Skeletal muscle cell (primary cell): ENCODE results near the gene ARRB1.
"Not testable (repeated sequence)": the region's sequence is repeated elsewhere in the genome, so short reads cannot be mapped to it uniquely, and the experiment has no call there.

Experiments used
- DNase-seq: peaks from one replicate; pipeline ENCODE4 v3.0.0-alpha.2; 2010; ENCODE audit warnings: low read depth
- H3K4me3 ChIP-seq: 2 replicates; pipeline ENCODE4 v1.5.1; 2011; ENCODE audit warnings: low read depth, mild to moderate bottlenecking, control low read depth, low read length, moderate library complexity

Gene ARRB1

GRCh38 chr11:75351541-75351790, at the start of gene ARRB1:
Gene ARRB1, minus strand, starts transcription at chr11:75351661. Its CDS starts 54 bp downstream, at chr11:75351607.
- no peak for DNase-seq

GRCh38 chr11:75400146-75400865, 48.8 kb upstream of the ARRB1 start:
- no peak for DNase-seq
- H3K4me3 ChIP-seq, result peak overlapping the region; percentile 99

More at GRCh38 chr11:75351541-75351790, at the start of gene ARRB1:
- peak within 1 kb of the TSS; percentile 65 for H3K4me3 ChIP-seq

- H3K4me3 ChIP-seq, result peak within 1 kb of the TSS; percentile 99
- DNase-seq, result peak; percentile 73
Observed at GRCh38 chr11:75399344-75400145, 48.1 kb upstream of the ARRB1 start, which contains the start of gene RPS3. Gene RPS3, plus strand, starts transcription at chr11:75399518. Its CDS starts 30 bp downstream, at chr11:75399548.

DNA sequence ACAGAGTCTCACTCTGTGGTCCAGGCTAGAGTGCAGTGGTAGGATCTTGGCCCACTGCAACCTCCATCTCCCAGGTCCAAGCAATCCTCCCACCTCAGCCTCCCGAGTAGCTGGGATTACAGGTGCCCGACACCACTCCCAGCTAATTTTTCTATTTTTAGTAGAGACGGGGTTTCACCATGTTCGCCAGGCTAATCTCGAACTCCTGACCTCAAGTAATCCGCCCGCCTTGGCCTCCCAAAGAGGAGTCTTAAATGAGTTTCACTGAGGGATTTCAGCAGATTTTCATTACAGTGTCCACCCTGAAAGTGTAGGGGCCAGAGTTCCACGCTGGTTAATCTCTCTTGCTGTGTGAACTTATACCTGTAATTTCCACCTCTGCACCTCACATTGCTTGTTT, 47.4 kb upstream of the ARRB1 start:
- DNase-seq, result no peak
- H3K4me3 ChIP-seq, result no peak overlapping the region

DNA sequence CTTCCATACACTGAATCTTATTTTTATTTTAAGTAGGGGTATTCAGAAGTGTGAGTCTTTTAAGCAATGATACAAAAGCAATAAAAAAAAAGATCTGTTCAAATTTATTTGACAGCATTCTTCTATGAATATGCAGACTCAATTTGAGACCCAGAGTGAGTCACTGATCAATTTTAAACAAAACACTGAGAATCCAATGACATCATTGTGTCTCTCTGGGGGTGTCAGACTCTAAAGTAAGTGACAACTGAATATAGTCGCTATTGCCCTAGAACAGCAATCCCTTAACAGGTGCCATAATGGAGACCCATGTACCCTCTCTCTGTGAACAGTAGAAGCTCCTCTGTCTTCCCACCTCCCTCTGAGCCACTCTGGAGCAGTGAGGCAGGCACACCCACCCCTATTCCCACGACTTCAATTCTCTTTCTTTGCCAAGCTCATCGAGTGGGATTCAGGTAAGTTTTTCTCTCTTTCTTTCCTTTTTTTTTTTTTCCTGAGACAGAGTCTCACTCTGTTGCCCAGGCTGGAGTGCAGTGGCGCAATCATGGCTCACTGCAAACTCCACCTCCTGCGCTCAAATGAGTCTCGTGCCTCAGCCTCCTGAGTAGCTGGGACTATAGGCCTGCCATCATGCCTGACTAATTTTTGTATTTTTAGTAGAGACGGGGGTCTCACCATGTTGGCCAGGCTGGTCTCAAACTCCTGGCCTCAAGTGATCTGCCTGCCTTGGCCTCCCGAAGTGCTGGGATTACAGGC, 42.8 kb upstream of the ARRB1 start:
- DNase-seq, result no peak
- H3K4me3 ChIP-seq, result no peak overlapping the region

GRCh38 chr11:75389925-75390324, 38.5 kb upstream of the ARRB1 start:
- no peak overlapping the region for H3K4me3 ChIP-seq
- no peak for DNase-seq

GRCh38 chr11:75389276-75389605, 37.8 kb upstream of the ARRB1 start:
- H3K4me3 ChIP-seq, result no peak overlapping the region
- DNase-seq, result no peak

- no peak overlapping the region for H3K4me3 ChIP-seq
- no peak for DNase-seq
Observed at GRCh38 chr11:75388386-75389275, 37.2 kb upstream of the ARRB1 start.

DNA sequence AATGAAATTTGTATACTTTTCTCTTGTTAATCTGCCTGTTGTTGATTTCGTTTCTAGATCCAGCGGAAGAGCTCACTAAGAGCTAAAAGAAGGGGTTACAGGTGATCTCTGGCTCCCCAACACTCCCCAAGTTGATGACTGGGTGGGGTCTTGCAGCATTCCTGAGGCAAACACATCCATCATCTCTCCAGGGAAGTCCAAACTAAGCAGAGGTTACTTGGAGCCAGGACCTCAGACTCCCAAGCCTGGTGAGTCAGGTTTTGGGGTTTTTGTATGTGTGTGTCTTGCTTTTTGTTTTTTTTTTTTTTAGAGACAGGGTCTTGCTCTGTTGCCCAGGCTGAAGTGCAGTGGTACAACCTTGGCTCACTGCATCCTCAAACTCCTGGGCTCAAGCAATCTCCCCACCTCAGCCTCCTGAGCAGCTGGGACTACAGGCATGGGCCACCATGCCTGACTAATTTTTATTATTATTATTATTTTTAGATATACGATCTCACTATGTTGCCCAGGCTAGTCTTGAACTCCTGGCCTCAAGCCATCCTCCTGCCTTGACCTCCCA, 36.4 kb upstream of the ARRB1 start:
- H3K4me3 ChIP-seq, result no peak overlapping the region
- DNase-seq, result no peak

DNA sequence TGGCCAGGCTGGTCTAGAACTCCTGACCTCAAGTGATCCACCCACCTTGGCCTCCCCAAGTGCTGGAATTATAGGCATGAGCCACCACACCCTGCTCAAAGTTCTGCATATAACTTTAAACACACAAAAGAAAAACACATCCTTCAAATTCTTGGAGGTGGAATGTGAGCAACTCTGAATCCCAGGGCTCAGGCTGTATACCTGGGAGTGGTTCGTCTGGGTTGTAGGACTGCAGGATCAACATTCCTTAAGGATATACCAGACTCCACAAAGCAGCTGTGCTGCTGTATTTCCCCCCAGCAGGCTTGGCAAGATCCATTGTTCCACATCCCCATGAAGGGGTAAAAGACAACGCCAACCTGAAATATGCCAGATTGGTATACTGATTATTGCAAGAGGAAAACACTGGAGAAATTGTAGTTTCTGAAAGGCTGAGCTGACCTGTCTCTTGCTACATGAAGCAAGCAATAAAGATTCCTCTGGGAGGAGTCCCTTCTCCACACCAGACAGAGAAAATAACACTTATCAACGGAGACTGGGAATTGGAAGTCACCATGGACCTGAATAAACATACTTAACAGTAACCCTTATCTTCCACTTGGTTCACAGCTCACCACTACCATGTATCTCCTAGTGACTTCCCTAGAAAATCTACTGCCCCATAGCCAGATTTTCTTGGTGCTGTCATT, 35.6 kb upstream of the ARRB1 start:
- no peak for DNase-seq
- no peak overlapping the region for H3K4me3 ChIP-seq

GRCh38 chr11:75384438-75385080, 33.1 kb upstream of the ARRB1 start:
- no peak overlapping the region for H3K4me3 ChIP-seq

DNA sequence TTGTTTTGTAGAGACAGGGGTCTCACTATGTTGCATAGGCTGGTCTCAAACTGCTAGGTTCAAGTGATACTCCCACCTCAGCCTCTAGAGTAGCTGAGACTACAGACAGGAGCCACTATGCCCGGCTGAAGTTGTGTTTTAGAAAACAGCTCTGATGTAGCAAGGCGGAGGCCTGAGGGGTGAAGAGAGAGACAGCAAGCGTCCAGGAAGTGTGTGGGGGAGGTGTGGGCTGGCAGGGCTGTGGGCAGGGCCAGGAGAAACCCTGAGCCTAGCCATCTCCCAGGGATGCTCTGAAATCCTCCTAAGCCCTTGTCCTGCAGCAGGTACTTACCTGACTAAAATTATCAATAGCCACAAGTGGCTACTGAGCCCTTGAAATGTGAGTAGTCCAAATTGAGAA, 31.8 kb upstream of the ARRB1 start:
- DNase-seq, result no peak
- no peak overlapping the region for H3K4me3 ChIP-seq

More at GRCh38 chr11:75384438-75385080, 33.1 kb upstream of the ARRB1 start:
- no peak for DNase-seq

DNA sequence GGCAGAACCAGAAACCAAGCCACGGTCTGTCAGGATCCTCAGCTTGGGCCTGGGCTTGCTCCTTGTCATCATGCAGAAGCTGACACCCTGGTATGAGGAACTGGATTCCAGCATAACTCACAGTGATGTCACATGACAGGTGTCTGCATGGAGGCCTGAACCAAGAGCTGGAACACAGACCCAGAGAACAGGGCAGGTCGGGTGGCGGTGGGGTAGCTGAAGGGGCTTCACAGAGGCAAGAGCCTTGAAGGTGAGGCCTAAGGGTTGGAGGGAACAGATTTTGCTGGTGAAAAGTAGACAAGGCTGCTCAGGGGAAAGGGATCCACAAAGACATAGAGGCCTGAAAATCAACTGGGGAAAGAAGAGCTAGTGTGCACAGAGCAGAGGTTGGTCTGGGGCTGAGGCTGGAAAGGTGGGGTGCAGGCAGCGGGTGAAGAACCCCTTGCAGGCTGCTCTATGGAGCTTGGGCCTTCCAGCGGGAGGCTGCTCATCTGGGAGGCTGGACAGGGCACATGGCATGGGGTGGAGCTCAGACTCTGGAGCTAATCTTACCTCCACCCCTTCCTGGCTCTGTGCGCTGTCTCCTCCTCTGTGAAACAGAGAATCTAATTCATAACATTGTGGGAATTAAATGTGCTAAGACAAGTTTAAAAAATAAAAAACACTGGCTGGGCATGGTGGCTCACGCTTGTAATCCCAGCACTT, 29.4 kb upstream of the ARRB1 start:
- no peak for DNase-seq
- H3K4me3 ChIP-seq, result no peak overlapping the region

- H3K4me3 ChIP-seq, result no peak overlapping the region
- no peak for DNase-seq
Observed at GRCh38 chr11:75380245-75380644, 28.8 kb upstream of the ARRB1 start.

GRCh38 chr11:75378776-75379175, 27.3 kb upstream of the ARRB1 start:
- not testable (repeated sequence) for DNase-seq, H3K4me3 ChIP-seq

GRCh38 chr11:75376175-75376574, 24.7 kb upstream of the ARRB1 start:
- DNase-seq, result no peak

DNA sequence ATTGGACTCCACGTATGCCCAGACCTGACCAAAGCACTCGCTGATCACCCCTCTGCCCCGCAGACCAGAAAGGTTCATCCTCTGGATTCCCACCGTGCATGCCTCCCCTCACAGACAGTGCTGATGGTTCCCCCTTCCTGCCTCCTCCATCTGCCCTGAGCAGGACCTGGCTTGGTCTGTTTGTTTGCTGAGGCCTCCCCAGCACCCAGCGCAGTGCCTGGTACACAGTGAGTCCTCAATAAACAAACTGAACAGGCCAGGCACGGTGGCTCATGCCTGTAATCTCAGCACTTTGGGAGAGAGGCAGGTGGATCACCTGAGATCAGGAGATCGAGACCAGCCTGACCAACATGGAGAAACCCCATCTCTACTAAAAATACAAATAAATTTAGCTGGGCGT, 24.2 kb upstream of the ARRB1 start:
- no peak overlapping the region for H3K4me3 ChIP-seq
- no peak for DNase-seq

More at GRCh38 chr11:75376175-75376574, 24.7 kb upstream of the ARRB1 start:
- H3K4me3 ChIP-seq, result no peak overlapping the region
